ENCODE results near the gene DCDC2C. TPM values are rescaled to one million over a fixed set of nuclear protein-coding genes. Genes with fewer than 3 reads are reported as not detected.
"Not testable (repeated sequence)": the region's sequence is repeated elsewhere in the genome, so short reads cannot be mapped to it uniquely, and the experiment has no call there.

DCDC2C gene
- total and polyA plus RNA-seq, 4 donors, result 0.73 to 1.6 (median 1.1) TPM

DNA sequence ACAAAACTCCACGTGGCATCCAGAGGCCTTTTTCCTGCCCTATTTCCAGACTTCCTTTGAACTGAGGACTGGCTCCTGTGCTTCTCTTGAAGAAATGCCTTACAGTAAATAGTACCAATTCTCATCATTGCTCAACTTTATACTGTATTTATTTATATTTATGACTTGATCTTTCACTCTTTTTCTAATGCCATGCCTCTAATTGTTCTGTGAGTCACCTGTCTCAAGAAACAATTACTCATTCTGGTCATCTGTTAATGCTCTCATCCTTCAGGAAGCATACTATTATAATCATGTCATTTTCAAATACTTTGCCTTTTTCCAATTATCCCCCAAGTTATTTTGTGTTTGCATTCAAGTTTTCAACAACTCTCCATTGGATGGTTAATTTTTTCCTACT lies 85.9 kb downstream of the DCDC2C start:
- no peaks in the 10 kb centered on the region for H3K27me3 ChIP-seq (ENCODE audit: control insufficient read depth, insufficient read depth, low read length)
- H3K4me3 ChIP-seq (ENCODE audit: low read depth, low read length), result no peak overlapping the region
- H3K9me3 ChIP-seq (ENCODE audit: control insufficient read depth, insufficient read depth, low read length), result no peaks in the 10 kb centered on the region
- no peaks in the 10 kb centered on the region for H3K36me3 ChIP-seq (ENCODE audit: control insufficient read depth, insufficient read depth, low read length)
- no peak for DNase-seq (ENCODE audit: low read depth in 4 of 6, low spot score in 6 of 6)
- 57% methylated on average over 1 of the region's 1 CpG for WGBS (ENCODE audit: insufficient coverage)
- no peak overlapping the region for H3K27ac ChIP-seq (ENCODE audit: low read depth, low read length)
- H3K4me1 ChIP-seq (ENCODE audit: control insufficient read depth, insufficient read depth, low read length), result no peaks in the 10 kb centered on the region

DNA sequence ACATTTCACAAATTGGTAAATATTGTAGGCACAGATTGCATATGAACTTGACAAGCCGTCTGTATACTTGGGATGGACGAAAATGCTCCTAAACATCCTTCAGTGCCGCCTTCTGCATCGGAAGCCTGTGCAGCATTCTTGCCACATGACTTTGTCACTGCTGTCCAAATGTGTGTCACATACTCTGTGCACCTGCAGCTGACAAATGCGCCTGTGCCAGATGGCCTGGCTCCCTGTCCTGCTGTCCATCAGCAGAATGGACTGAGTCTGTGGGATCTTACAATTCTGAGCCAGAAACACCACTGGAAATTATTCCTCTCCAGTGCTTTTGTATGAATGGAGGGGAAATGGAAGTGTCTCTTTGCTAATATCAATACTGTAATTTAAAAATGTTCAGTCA lies 89.9 kb downstream of the DCDC2C start:
- H3K4me1 ChIP-seq (ENCODE audit: control insufficient read depth, insufficient read depth, low read length), result no peaks in the 10 kb centered on the region
- no peak for DNase-seq (ENCODE audit: low read depth in 4 of 6, low spot score in 6 of 6)
- no peaks in the 10 kb centered on the region for H3K36me3 ChIP-seq (ENCODE audit: control insufficient read depth, insufficient read depth, low read length)
- H3K27me3 ChIP-seq (ENCODE audit: control insufficient read depth, insufficient read depth, low read length), result no peaks in the 10 kb centered on the region
- no peaks in the 10 kb centered on the region for H3K9me3 ChIP-seq (ENCODE audit: control insufficient read depth, insufficient read depth, low read length)
- WGBS (ENCODE audit: insufficient coverage), result 66% methylated on average over 5 of the region's 5 CpGs
- no peak overlapping the region for H3K4me3 ChIP-seq (ENCODE audit: low read depth, low read length)
- H3K27ac ChIP-seq (ENCODE audit: low read depth, low read length), result no peak overlapping the region

DNA sequence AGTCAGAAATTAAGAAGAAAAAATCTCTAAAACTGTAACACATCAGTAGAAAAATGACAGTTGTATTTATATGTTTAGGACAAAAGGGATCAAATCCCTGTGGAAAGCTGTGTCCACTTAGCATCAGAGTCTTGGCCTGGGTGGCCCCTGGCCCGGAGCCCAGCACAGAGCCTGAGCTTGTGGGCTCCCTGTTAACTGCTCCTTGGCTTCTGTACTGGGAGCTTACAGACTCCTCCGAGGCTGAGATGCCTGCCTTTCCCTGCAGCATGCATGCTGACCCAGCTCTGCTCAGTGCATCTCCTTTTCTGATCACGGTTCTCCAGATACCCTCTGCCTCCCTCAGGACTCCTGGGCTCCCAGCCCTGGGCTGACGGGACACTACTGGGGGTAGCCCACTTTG lies 98.1 kb downstream of the DCDC2C start:
- 66% methylated on average over 4 of the region's 4 CpGs for WGBS (ENCODE audit: insufficient coverage)
- Histone ChIP-seq H3K27me3 (ENCODE audit: control insufficient read depth, insufficient read depth, low read length) (no peaks in the 10 kb centered on the region), H3K36me3 (ENCODE audit: control insufficient read depth, insufficient read depth, low read length) (no peaks in the 10 kb centered on the region), H3K4me3 (ENCODE audit: low read depth, low read length) (no peak overlapping the region), H3K9me3 (ENCODE audit: control insufficient read depth, insufficient read depth, low read length) (no peaks in the 10 kb centered on the region), H3K27ac (ENCODE audit: low read depth, low read length) (no peak overlapping the region), H3K4me1 (ENCODE audit: control insufficient read depth, insufficient read depth, low read length) (no peaks in the 10 kb centered on the region)
- no peak for DNase-seq (ENCODE audit: low read depth in 4 of 6, low spot score in 6 of 6)

DNA sequence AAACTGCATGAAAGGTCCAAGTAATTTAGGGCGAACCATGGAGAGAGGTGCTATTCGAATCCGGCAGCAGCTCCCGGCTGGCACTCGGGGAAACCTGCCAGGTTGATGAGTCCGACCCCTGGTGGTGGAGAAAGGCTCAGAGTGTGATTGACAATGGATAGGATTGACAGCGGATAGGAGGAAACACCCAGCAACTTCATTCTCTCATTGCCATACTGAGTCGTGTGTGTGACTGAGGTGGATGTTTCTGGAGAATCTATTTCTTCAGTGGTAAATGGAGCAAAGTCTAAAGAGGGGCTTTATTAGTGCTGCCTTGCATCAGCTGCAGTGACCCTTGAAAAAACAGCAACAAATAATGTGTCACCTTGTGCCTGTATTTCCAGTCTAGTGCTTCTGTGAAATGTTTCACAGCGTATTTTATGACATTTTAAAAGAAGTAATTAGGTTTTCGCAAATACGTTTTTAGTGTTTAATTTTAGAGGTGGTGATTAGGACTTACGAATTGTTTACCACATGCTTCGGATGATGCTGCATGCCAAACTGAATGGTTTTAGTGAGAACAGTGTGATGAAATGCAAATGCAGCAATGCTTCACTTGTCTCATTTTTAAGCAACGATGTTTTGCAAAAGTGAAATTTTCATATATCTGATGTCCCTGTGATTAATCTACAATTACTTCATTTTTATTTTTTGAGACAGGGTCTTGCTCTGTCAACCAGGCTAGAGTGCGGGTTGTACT lies 102.0 kb downstream of the DCDC2C start:
- no peaks in the 10 kb centered on the region for H3K27me3 ChIP-seq (ENCODE audit: control insufficient read depth, insufficient read depth, low read length)
- no peak overlapping the region for H3K4me3 ChIP-seq (ENCODE audit: low read depth, low read length)
- no peaks in the 10 kb centered on the region for H3K4me1 ChIP-seq (ENCODE audit: control insufficient read depth, insufficient read depth, low read length)
- DNase-seq (ENCODE audit: low read depth in 4 of 6, low spot score in 6 of 6), result peak in 2 of 6 donors; percentile 46 to 68
- H3K27ac ChIP-seq (ENCODE audit: low read depth, low read length), result no peak overlapping the region
- no peaks in the 10 kb centered on the region for H3K36me3 ChIP-seq (ENCODE audit: control insufficient read depth, insufficient read depth, low read length)
- H3K9me3 ChIP-seq (ENCODE audit: control insufficient read depth, insufficient read depth, low read length), result no peaks in the 10 kb centered on the region
- WGBS (ENCODE audit: insufficient coverage), result 49% methylated on average over 11 of the region's 15 CpGs

DNA sequence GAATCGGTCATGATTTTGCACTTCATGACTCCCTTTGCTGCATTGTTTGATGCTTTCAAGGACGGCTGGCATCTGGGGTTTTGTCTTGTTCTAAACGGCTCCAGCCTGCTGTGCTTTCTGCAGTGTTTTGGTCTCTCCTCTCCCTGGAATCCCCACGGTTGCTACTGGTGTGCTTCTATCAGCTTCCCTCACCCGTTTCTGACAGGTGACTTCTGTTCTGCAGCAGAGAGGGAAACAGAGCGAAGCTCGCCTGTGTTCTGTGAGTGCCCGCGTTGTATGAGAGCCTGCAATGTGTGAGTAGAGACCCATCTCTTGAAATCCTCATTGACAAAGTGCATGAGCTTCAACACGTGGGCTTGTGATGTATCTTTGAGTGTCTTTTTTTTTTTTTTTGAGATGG lies 102.8 kb downstream of the DCDC2C start:
- Histone ChIP-seq H3K27me3 (ENCODE audit: control insufficient read depth, insufficient read depth, low read length) (no peaks in the 10 kb centered on the region), H3K4me3 (ENCODE audit: low read depth, low read length) (no peak overlapping the region), H3K4me1 (ENCODE audit: control insufficient read depth, insufficient read depth, low read length) (no peaks in the 10 kb centered on the region), H3K27ac (ENCODE audit: low read depth, low read length) (no peak overlapping the region), H3K36me3 (ENCODE audit: control insufficient read depth, insufficient read depth, low read length) (no peaks in the 10 kb centered on the region), H3K9me3 (ENCODE audit: control insufficient read depth, insufficient read depth, low read length) (no peaks in the 10 kb centered on the region)
- WGBS (ENCODE audit: insufficient coverage), result 45% methylated on average over 9 of the region's 10 CpGs
- peak in 2 of 6 donors; percentile 19 to 62 for DNase-seq (ENCODE audit: low read depth in 4 of 6, low spot score in 6 of 6)

DNA sequence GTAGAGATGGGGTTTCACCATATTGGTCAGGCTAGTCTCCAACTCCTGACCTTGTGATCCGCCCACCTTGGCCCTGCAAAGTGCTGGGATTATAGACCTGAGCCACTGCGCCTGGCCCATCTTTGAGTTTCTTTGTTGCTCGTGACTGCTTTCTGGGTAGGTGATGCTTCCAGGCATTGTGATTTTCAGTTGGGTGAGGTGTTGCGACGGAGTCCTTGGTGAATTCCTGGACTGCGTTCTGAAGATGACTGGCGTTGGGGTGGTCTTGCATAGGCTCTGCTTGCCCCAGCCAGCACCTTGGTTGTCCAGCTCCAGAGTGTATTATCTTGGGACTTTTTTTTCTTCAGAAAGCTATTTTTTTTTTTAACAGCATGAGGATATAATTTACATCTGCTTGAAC lies 103.4 kb downstream of the DCDC2C start:
- Histone ChIP-seq H3K27me3 (ENCODE audit: control insufficient read depth, insufficient read depth, low read length) (no peaks in the 10 kb centered on the region), H3K4me3 (ENCODE audit: low read depth, low read length) (no peak overlapping the region), H3K27ac (ENCODE audit: low read depth, low read length) (no peak overlapping the region), H3K4me1 (ENCODE audit: control insufficient read depth, insufficient read depth, low read length) (no peaks in the 10 kb centered on the region), H3K9me3 (ENCODE audit: control insufficient read depth, insufficient read depth, low read length) (no peaks in the 10 kb centered on the region), H3K36me3 (ENCODE audit: control insufficient read depth, insufficient read depth, low read length) (no peaks in the 10 kb centered on the region)
- DNase-seq (ENCODE audit: low read depth in 4 of 6, low spot score in 6 of 6), result no peak
- WGBS (ENCODE audit: insufficient coverage), result 77% methylated on average over 5 of the region's 7 CpGs

DNA sequence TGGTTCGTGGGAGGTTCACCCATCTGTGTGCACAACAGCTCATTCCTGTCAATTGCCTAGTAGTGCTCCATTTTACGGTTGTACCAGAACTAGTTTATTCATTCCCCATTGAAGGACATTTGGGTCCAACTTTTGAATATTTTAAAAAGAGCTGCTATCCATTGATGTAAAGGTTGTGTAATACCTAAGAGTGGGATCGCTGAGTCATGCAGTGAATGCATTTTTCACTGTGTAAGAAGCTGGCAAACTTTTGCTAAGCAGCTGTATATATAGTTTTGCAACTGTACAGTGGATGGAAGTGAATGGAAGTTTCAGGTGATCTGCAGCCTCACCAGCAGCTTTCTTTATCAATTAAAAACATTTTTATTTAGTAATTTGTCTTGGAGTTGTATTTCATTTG lies 104.5 kb downstream of the DCDC2C start:
- no peak overlapping the region for H3K27ac ChIP-seq (ENCODE audit: low read depth, low read length)
- no peaks in the 10 kb centered on the region for H3K27me3 ChIP-seq (ENCODE audit: control insufficient read depth, insufficient read depth, low read length)
- no peaks in the 10 kb centered on the region for H3K4me1 ChIP-seq (ENCODE audit: control insufficient read depth, insufficient read depth, low read length)
- no peaks in the 10 kb centered on the region for H3K36me3 ChIP-seq (ENCODE audit: control insufficient read depth, insufficient read depth, low read length)
- no peak overlapping the region for H3K4me3 ChIP-seq (ENCODE audit: low read depth, low read length)
- WGBS (ENCODE audit: insufficient coverage), result 89% methylated on average over 2 of the region's 3 CpGs
- DNase-seq (ENCODE audit: low read depth in 4 of 6, low spot score in 6 of 6), result no peak
- H3K9me3 ChIP-seq (ENCODE audit: control insufficient read depth, insufficient read depth, low read length), result no peaks in the 10 kb centered on the region

DNA sequence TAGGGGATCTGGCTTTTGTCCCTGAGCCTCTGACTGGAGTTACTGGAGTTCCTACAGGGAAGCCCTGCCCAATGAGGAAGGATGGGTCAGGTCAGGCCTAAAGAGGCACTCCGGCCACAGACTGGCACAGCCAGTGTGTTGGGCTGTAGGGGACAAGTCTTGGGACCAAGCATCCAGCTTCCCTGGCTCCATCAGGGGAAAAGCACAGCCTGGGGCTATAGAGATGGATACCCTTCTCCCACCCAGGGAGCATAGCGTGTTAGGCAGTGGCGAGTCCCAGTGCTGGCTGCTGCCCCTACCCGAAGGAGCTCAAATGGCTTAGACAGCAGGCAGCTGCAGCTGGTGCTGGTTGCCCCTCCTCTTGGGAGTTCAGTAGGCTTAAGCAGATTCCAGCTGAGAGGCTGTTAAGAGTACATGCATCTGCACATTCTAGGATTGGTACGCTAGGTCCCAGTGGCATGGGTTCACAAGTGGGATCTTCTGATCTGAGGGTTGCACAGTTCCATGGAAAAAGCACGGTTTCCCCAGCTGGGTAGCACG lies 111.4 kb downstream of the DCDC2C start:
- no peak overlapping the region for H3K4me3 ChIP-seq (ENCODE audit: low read depth, low read length)
- no peak overlapping the region for H3K27ac ChIP-seq (ENCODE audit: low read depth, low read length)
- no peaks in the 10 kb centered on the region for H3K4me1 ChIP-seq (ENCODE audit: control insufficient read depth, insufficient read depth, low read length)
- H3K9me3 ChIP-seq (ENCODE audit: control insufficient read depth, insufficient read depth, low read length), result no peaks in the 10 kb centered on the region
- no peak for DNase-seq (ENCODE audit: low read depth in 4 of 6, low spot score in 6 of 6)
- no peaks in the 10 kb centered on the region for H3K27me3 ChIP-seq (ENCODE audit: control insufficient read depth, insufficient read depth, low read length)
- H3K36me3 ChIP-seq (ENCODE audit: control insufficient read depth, insufficient read depth, low read length), result no peaks in the 10 kb centered on the region
- 63% methylated on average over 4 of the region's 7 CpGs for WGBS (ENCODE audit: insufficient coverage)

DNA sequence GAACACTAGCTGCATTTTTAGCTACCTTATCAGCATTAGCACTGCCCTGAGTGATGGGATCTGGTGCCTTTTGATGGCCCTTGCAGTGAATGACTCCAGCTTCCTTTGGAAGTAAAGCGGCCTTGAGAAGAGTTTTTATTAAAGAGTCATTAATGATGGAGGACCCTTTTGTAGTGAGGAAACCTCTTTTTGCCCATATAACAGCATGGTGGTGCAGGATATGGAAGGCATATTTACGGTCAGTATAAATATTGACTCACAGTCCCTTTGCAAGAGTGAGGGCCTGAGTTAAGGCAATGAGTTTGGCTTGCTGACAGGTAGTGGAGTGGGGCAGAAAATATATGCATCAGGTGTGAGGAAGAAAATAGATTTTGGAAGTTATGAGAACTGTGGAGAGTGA lies 113.8 kb downstream of the DCDC2C start:
- DNase-seq (ENCODE audit: low read depth in 4 of 6, low spot score in 6 of 6); H3K4me1 ChIP-seq (ENCODE audit: control insufficient read depth, insufficient read depth, low read length); H3K9me3 ChIP-seq (ENCODE audit: control insufficient read depth, insufficient read depth, low read length); H3K4me3 ChIP-seq (ENCODE audit: low read depth, low read length); H3K27me3 ChIP-seq (ENCODE audit: control insufficient read depth, insufficient read depth, low read length); H3K27ac ChIP-seq (ENCODE audit: low read depth, low read length); H3K36me3 ChIP-seq (ENCODE audit: control insufficient read depth, insufficient read depth, low read length): not testable (repeated sequence)
- 100% methylated on average over 1 of the region's 2 CpGs for WGBS (ENCODE audit: insufficient coverage)

DNA sequence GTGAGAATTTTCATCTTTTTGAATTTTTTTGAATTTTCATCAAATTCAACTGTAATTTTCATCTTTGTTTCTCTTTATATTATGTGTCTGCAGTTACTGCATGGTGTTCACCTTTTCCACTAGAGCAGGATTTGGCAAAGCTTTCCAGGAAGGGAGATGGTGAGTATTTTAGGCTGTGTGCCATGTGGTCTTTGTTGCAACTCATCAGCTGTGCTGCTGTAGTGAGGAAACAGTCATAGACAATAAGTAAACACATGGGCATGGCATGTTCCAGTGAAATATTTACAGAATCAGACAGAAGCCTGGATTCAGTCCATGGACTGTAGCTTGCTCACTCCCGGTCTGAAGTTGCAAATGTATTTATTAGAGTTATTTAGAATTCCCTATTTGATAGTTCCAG lies 120.4 kb downstream of the DCDC2C start:
- H3K27ac ChIP-seq (ENCODE audit: low read depth, low read length), result no peak overlapping the region
- H3K27me3 ChIP-seq (ENCODE audit: control insufficient read depth, insufficient read depth, low read length), result no peaks in the 10 kb centered on the region
- 50% methylated on average over 1 of the region's 1 CpG for whole genome bisulfite sequencing (ENCODE audit: insufficient coverage)
- H3K36me3 ChIP-seq (ENCODE audit: control insufficient read depth, insufficient read depth, low read length), result no peaks in the 10 kb centered on the region
- peak in 1 of 6 donors; percentile 23 for DNase-seq (ENCODE audit: low read depth in 4 of 6, low spot score in 6 of 6)
- H3K9me3 ChIP-seq (ENCODE audit: control insufficient read depth, insufficient read depth, low read length), result no peaks in the 10 kb centered on the region
- H3K4me1 ChIP-seq (ENCODE audit: control insufficient read depth, insufficient read depth, low read length), result no peaks in the 10 kb centered on the region
- H3K4me3 ChIP-seq (ENCODE audit: low read depth, low read length), result no peak overlapping the region

Data from spinal cord (tissue), 10 donors.